Epithelial cell of proximal tubule (primary cell): ENCODE data around the gene SLCO1C1. TPM values are rescaled to one million over a fixed set of nuclear protein-coding genes. Genes with fewer than 3 reads are reported as not detected.

Experiments
- DNase-seq: peaks from one replicate; pipeline ENCODE4 v3.0.0-alpha.2; 2011; ENCODE audit warnings: low read depth
- H3K4me3 ChIP-seq: 2 replicates; pipeline ENCODE4 v1.5.1; 2011; ENCODE audit warnings: low read depth, mild to moderate bottlenecking, low read length
- total RNA-seq: library from RNA; depleted of rRNA; stranded (reverse); fragments of >200 nt; gene quantifications from 2 replicates; pipeline ENCODE4 v1.2.3, GENCODE V29; 2015
- TF ChIP-seq, protein P1 (sequence below): conservative IDR thresholded peaks from 2 replicates; pipeline ENCODE4 v1.5.1; 2012; ENCODE audit warnings: low read depth, mild to moderate bottlenecking, low read length

Gene SLCO1C1
- total RNA-seq, 1 donor from 2014 or later, result not detected

DNA sequence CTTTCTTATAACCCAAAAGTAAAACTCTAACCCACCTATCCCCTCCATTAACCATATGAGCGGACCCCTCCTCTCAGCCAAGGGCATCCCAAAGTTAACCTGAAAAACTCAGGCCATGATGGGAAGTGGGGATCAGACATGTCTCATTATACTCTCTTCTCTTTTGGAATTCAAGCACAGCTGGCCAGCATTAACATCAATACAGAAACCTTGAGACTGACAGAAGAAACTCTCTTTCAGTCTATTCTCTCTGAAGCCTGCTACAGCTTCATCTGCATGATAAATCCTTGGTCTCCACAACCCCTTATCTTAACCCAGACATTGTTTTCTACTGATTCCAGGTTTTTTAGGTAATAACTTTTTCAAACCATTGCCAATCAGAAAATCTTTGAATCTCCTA, 97.8 kb downstream of the SLCO1C1 start:
- no peak for DNase-seq
- TF ChIP-seq, protein P1, sequence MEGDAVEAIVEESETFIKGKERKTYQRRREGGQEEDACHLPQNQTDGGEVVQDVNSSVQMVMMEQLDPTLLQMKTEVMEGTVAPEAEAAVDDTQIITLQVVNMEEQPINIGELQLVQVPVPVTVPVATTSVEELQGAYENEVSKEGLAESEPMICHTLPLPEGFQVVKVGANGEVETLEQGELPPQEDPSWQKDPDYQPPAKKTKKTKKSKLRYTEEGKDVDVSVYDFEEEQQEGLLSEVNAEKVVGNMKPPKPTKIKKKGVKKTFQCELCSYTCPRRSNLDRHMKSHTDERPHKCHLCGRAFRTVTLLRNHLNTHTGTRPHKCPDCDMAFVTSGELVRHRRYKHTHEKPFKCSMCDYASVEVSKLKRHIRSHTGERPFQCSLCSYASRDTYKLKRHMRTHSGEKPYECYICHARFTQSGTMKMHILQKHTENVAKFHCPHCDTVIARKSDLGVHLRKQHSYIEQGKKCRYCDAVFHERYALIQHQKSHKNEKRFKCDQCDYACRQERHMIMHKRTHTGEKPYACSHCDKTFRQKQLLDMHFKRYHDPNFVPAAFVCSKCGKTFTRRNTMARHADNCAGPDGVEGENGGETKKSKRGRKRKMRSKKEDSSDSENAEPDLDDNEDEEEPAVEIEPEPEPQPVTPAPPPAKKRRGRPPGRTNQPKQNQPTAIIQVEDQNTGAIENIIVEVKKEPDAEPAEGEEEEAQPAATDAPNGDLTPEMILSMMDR, result no peak
- H3K4me3 ChIP-seq, result no peak overlapping the region

DNA sequence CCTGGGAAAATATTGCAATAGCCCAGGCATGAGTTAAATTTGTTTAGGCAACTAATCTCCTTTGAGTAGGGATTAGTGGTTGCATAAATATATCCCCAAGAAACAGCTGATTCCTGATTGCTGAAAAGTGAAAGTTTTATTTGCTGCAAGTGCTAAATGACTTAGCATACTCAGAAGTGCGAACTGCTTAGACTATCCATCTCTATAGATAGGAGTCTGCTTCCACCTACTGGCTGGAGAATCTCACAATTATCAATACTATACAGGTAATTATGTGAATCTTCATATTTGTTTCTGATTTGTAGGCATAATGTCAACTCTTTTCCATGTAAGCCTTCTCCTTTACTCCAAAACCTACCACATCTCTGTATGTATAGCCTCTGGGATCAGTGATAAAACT, 103.4 kb downstream of the SLCO1C1 start:
- no peak for DNase-seq
- H3K4me3 ChIP-seq, result no peak overlapping the region
- TF ChIP-seq, protein P1, result peak; percentile 54

DNA sequence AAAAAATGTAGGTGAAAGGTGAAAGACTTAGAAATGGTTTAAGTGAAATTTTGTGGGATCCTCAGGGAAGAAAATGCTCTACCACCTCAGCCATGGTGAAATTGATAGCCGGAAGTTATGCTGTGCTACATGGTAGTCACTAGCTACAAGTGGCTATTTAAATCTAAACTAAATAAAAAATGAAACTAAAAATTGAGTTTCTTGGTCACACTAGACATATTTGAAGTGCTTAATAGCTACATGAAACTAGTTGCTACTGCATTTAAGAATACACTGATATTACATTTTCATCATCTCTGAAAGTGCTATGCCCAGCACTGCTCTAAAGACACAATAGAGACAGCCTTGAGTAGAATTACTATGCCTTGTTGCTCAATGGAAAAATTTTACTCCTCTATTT, 105.0 kb downstream of the SLCO1C1 start:
- TF ChIP-seq, protein P1, result no peak
- DNase-seq, result no peak
- no peak overlapping the region for H3K4me3 ChIP-seq

DNA sequence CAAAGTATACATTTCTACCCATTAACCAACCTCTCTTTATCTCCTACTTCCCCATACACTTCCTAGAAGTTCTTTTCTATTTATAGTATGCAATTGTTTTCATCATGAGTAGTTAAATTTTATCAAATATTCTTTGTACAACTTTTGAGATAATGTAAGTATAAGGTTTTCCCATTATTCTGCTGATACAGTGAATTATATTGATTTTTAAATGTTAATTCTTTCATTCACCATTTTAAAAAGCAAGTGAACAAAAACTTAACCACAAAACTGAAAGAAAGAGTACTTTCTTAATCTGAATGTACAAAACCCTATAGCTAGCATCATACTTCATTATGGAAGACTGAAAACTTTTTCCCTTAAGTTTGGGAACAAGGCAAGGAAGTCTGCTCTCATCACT, 105.9 kb downstream of the SLCO1C1 start:
- DNase-seq, result no peak
- H3K4me3 ChIP-seq, result no peak overlapping the region
- TF ChIP-seq, protein P1, result no peak

Other genes starting within 250 kb of the SLCO1C1 start
- not detected in 2 replicates for gene SLCO1B3, start 115.4 kb downstream of the SLCO1C1 start, total RNA-seq